ENCODE results near the gene GGA1.

DNA sequence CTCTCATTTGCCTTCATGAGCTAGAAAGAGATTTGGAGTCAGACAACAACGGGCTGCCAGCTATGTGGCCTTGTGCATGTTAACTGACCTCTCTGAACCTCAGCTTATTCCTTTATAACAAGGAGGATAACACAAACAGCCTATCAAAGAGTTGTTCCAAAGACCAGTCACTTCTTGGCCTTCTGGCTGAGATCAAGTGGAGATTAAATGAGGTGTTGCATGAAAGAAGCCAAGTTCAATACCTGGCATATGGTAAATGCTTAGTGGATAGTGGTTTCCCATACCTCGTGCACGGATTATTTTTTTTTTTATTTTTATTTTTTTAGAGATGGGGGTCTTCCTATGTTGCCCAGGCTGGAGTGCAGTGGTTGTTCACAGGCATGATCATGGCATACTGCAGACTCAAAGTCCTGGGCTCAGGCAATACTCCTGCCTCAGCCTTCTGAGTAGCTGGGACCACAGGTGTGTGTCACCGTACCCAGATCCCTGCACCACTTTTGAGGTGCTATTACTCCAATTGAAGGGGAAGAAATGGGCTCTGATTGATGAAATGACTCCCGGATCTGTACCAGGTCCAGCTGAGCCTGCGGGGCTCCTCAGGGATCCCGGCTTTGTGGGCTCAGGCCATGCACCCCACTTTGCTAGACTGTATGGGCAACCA is 71.7 kb downstream of the GGA1 start:
- TF ChIP-seq, protein P1, sequence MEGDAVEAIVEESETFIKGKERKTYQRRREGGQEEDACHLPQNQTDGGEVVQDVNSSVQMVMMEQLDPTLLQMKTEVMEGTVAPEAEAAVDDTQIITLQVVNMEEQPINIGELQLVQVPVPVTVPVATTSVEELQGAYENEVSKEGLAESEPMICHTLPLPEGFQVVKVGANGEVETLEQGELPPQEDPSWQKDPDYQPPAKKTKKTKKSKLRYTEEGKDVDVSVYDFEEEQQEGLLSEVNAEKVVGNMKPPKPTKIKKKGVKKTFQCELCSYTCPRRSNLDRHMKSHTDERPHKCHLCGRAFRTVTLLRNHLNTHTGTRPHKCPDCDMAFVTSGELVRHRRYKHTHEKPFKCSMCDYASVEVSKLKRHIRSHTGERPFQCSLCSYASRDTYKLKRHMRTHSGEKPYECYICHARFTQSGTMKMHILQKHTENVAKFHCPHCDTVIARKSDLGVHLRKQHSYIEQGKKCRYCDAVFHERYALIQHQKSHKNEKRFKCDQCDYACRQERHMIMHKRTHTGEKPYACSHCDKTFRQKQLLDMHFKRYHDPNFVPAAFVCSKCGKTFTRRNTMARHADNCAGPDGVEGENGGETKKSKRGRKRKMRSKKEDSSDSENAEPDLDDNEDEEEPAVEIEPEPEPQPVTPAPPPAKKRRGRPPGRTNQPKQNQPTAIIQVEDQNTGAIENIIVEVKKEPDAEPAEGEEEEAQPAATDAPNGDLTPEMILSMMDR (IDR thresholded peaks at IDR 0.05; ENCODE audit: low read depth, low read length), result no peak
- no peak for TF ChIP-seq EZH2phosphoT487 (IDR thresholded peaks at IDR 0.05; ENCODE audit: low read depth)
